Breast epithelium (tissue), 4 donors: ENCODE results near the gene CXXC1. TPM values are rescaled to one million over a fixed set of nuclear protein-coding genes. Genes with fewer than 3 reads are reported as not detected.

ENCODE experiments used
- DNase-seq, 2 donors: peaks; one replicate each; pipeline ENCODE4 v3.0.0-alpha.2; 2019; ENCODE audit warnings: low spot score in 2 of 2
- H3K27ac ChIP-seq, 2 donors: fragments of 200-600 bp; sonication (generic) in 1 of 2; one replicate each; pipeline ENCODE4 v1.5.1; 2016 to 2019; ENCODE audit warnings: mild to moderate bottlenecking in 1 of 2
- H3K27me3 ChIP-seq, 2 donors: fragments of 200-600 bp; sonication (generic) in 1 of 2; one replicate each; pipeline versions ENCODE4 v1.5.1 to v1.6.0; 2017 to 2019; ENCODE audit warnings: control low read depth in 1 of 2, mild to moderate bottlenecking in 1 of 2
- H3K36me3 ChIP-seq: fragments of 200-600 bp; one replicate; pipeline ENCODE4 v1.5.1; 2019
- H3K4me1 ChIP-seq, 2 donors: fragments of 200-600 bp; sonication (generic); one replicate each; pipeline ENCODE4 v1.5.1; 2016 to 2019; ENCODE audit warnings: control low read depth in 1 of 2
- H3K4me3 ChIP-seq, 3 donors: fragments of 200-600 bp; sonication (generic); 1 replicate in 2 of 3; 2 replicates in 1 of 3; pipeline ENCODE4 v1.5.1; 2016 to 2019; ENCODE audit warnings: mild to moderate bottlenecking in 3 of 3, moderate library complexity in 2 of 3
- H3K9me3 ChIP-seq, 2 donors: fragments of 200-600 bp; sonication (generic) in 1 of 2; one replicate each; pipeline ENCODE4 v1.5.1; 2016 to 2019; ENCODE audit warnings: control low read depth in 1 of 2
- CTCF ChIP-seq, 3 donors: fragments of 450-650 bp; IDR thresholded peaks; one replicate each; pipeline ENCODE4 v1.5.1; 2016 to 2017; ENCODE audit warnings: antibody characterized with exemption in 3 of 3, mild to moderate bottlenecking in 3 of 3, moderate library complexity in 3 of 3
- POLR2A ChIP-seq: fragments of 450-650 bp; IDR thresholded peaks from one replicate; pipeline ENCODE4 v1.6.1; 2016; ENCODE audit warnings: antibody characterized with exemption, mild to moderate bottlenecking, moderate library complexity
- POLR2AphosphoS5 ChIP-seq, 3 donors: sonication (generic); formaldehyde crosslinking; IDR thresholded peaks; one replicate each; pipeline ENCODE4 v1.6.1; 2017; ENCODE audit warnings: antibody characterized with exemption in 3 of 3
- intact Hi-C: fragments of 100-400 bp; cut with DNase I; formaldehyde crosslinking; loops from one replicate; pipeline ENCODE4 v1.15.1; 2023; ENCODE audit warnings: low total_unique reads
- total RNA-seq, 3 donors: library from RNA; depleted of rRNA; stranded (reverse); fragments of >200 nt; gene quantifications; one replicate each; pipeline ENCODE4 v1.1.0, GENCODE V29; 2016

CXXC1 gene
- total RNA-seq, 3 donors from 2014 or later: 50.6 to 64.2 (median 61.5) TPM

DNA sequence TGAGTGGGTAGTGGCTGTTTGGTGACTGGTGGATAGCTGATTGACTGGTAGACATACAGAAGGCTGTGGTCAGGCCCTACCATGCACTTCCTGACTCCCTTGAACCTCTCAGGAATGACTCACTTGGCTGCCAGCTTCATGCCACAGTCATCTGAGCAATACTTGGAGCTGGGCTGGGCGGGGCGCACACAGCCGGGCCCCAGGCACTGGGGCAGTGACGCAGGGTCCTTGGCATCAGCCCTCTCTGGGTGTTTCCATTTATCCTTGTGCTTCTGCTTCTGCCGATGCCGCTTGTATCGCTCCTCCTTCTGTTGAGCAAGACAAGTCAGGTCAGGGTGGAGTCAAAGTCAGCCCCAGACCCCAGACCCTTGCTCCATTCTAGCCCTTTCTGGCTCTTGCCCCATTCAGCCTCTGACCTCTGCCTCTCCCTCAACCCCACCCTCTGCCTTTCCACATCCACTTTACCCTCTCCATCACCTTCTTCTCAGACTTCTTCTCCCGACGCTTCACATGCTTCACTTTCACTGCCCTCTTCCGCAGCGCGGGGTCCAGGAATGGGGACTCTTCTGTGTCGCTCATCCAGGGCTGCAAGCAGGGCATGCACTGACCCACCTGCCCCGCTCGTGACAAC lies 3.1 kb downstream of the CXXC1 start:
- H3K36me3 ChIP-seq: peaks cover 5% of the 10 kb centered on the region
- H3K27ac ChIP-seq: no peak overlapping the region
- H3K9me3 ChIP-seq: no peaks in the 10 kb centered on the region
- no peaks in the 10 kb centered on the region for H3K27me3 ChIP-seq
- H3K4me3 ChIP-seq: no peak overlapping the region
- TF ChIP-seq CTCF (IDR thresholded peaks at IDR 0.05): no peak
- no peak for TF ChIP-seq POLR2AphosphoS5 (IDR thresholded peaks at IDR 0.05)
- no peak for TF ChIP-seq POLR2A
- intact Hi-C loops: no loop called here
- DNase-seq: no peak
- H3K4me1 ChIP-seq: peaks cover 0 to 5% of the 10 kb centered on the region in 2 donors

DNA sequence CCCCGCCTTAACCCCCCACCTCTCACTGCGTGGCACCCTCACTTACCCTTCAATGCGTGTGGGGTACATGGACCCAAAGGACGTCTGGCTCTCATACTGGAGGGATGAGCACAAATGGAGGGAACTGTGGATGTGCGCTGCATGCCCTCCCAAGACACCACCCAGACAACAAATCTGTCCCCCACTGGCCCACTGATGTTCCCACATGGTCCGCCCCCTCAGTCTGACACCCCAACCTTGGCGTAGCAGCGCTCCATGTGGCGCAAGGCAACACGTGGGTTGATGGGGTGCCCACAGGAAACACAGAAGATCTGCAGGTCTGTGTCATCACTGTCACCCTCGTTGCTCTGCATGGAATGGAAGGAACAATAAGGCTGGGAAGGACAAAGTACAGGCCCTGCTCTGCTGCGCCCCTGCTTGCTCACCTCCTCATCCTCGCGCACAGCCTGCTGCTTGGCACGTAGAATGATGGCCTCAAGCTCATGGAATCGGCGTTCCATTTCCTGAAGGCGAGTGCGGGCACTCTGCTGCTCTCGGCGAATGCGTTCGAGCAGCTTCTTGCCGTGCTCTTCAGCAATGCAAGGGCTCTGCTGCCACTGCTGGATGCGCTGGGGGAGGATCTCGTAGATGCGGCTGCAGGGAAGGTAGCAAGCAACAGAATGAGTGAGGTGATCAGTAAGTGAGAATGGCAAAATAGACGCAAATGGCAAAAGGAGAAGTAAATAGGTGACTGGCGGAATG lies 3.9 kb downstream of the CXXC1 start:
- no peaks in the 10 kb centered on the region for H3K9me3 ChIP-seq
- peaks cover 5% of the 10 kb centered on the region for H3K36me3 ChIP-seq
- no peak overlapping the region for H3K27ac ChIP-seq
- peaks cover 0 to 5% of the 10 kb centered on the region in 2 donors for H3K4me1 ChIP-seq
- H3K27me3 ChIP-seq: no peaks in the 10 kb centered on the region
- intact Hi-C loops: no loop called here
- no peak for TF ChIP-seq POLR2A
- no peak for DNase-seq
- H3K4me3 ChIP-seq: no peak overlapping the region

DNA sequence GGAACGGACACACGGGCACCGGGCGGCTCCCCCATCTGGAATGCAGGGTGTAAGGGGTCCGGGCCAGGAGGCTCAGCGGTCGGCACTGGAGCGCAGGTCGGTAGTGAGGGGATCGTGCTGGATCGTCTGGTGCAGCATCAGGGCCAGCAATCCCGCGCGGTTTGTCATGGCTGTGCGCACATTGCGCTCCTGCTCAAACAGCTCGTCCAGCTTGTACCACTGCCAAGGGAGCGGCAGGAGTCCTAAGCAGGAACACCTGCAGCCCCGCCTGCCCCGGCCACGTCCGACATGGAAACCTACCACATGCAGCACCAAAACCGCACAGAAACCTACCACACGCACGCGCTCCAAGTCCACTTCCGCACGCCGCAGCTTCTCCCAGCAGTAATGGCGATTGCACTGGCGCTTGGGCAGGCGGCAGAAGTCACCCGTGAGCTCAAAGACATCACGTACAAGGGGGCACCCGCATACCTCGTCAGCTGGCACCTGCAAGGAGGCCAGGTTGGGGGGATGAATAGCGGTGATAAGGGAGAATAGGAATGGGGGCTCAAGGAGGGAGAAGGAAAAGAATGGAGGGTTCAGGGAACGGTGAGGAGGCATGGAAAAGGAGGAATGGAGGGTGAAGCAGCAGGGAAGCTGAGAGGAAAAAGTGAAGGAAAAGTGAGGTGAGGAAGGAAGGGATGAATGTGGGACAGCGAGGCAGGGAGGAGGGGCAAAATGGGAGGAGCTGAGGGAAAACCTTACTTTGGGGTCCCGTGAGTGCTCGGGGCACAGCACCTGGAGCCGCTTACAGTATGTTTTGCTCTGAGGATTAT lies 4.8 kb downstream of the CXXC1 start:
- DNase-seq: no peak
- H3K27me3 ChIP-seq: no peaks in the 10 kb centered on the region
- peaks cover 0 to 5% of the 10 kb centered on the region in 2 donors for H3K4me1 ChIP-seq
- H3K4me3 ChIP-seq: peak overlapping the region in 1 of 3 donors; percentile 91
- H3K27ac ChIP-seq: no peak overlapping the region
- intact Hi-C loops: no loop called here
- no peaks in the 10 kb centered on the region for H3K9me3 ChIP-seq
- peaks cover 5% of the 10 kb centered on the region for H3K36me3 ChIP-seq
- TF ChIP-seq CTCF (IDR thresholded peaks at IDR 0.05) (no peak), POLR2A (no peak), POLR2AphosphoS5 (IDR thresholded peaks at IDR 0.05) (no peak)

DNA sequence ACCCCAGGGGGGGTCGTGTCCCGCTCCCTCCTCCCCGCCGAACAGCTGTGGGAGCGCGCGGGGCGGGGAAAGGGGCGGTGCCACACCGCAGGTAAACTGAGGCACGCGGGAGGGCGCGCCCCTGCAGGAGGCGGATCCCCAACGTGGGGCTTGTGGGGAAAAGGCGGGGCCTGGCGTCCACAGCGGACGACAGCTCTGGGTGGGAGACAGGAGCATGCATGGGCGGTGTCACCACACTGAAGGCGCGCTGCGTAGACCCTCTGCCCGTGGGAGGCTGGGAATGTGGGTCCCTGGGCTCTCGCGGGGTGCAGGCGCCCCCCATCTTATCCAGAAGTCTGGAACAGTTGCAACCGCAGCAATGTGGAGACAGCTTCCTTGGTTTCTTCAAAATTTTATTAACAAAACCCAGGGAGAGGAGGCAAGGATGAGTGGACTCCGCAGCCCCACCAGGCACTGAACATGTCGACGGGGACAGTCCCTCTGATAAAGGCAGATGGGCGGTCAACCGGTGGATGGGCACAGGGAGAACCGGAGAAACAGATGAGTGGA lies 5.4 kb downstream of the CXXC1 start:
- Histone ChIP-seq H3K4me1 (peaks cover 0 to 5% of the 10 kb centered on the region in 2 donors), H3K9me3 (no peaks in the 10 kb centered on the region), H3K36me3 (peaks cover 5% of the 10 kb centered on the region), H3K27me3 (no peaks in the 10 kb centered on the region), H3K4me3 (peak overlapping the region; percentile 72 to 95 (median 91)), H3K27ac (peak overlapping the region; percentile 94)
- TF ChIP-seq CTCF (IDR thresholded peaks at IDR 0.05): no peak
- DNase-seq: peak in 1 of 2 donors; percentile 30
- intact Hi-C loops: no loop called here

DNA sequence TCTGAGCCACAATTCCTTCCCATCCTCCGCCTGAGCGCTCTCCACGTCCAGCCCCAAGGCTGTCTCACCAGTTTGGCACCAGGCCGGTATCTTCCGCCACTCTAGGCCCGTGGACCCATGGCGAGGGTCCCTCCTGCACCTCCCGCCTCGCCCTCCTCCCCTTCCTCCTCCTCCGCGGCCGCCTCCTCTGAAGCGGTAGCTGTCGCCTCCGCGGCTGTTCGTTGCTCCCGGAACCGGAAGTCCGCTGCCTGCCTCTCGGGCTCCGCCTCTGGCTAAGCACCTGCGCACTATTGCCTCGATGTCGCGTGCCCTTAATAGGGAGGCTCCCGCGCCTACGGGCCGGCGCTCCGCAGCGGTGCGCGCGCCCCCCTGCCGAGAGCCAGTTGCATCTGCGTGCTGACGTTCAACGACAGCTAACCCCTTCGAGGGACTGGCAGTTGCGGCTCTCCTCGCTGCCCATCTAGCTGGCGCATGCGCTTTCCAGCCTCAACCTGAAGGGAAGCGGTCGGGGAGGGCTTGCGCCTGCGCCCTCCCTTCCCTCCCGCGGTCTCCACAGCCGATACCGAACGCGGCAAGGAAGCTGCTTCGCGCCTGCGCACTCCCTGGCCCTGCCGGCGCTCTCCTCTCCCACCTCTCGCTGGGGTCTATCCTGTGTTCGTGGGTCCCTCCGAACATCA lies 6.1 kb downstream of the CXXC1 start, which contains the start of gene MBD1:
TSS of gene MBD1 (minus strand) at position 229 of the 677 bp plus-strand sequence. CDS start 1,531 bp downstream, outside the sequence.
- Histone ChIP-seq H3K27ac (peak within 1 kb of the TSS; percentile 94), H3K36me3 (peaks cover 5% of the 10 kb centered on the region), H3K4me3 (peak within 1 kb of the TSS; percentile 72 to 95 (median 91)), H3K27me3 (no peaks in the 10 kb centered on the region), H3K9me3 (no peaks in the 10 kb centered on the region), H3K4me1 (peaks cover 0 to 5% of the 10 kb centered on the region in 2 donors)
- peak; percentile 94 to 96 for DNase-seq
- TF ChIP-seq POLR2A: peak; percentile 81
- TF ChIP-seq CTCF (IDR thresholded peaks at IDR 0.05): peak in 1 of 3 donors; percentile 31
- TF ChIP-seq POLR2AphosphoS5 (IDR thresholded peaks at IDR 0.05): peak; percentile 90 to 97 (median 93)
- intact Hi-C loops: no loop called here
